Ecto neural progenitor cell (in vitro differentiated cells): ENCODE measurements around the gene SLC15A5.

Experiments
- DNase-seq: peaks from one replicate; pipeline ENCODE4 v3.0.0-alpha.2; 2018; ENCODE audit warnings: low spot score

SLC15A5 gene

GRCh38 chr12:16175840-16176239 is 101.6 kb downstream of the SLC15A5 start:
- no peak for DNase-seq

DNA sequence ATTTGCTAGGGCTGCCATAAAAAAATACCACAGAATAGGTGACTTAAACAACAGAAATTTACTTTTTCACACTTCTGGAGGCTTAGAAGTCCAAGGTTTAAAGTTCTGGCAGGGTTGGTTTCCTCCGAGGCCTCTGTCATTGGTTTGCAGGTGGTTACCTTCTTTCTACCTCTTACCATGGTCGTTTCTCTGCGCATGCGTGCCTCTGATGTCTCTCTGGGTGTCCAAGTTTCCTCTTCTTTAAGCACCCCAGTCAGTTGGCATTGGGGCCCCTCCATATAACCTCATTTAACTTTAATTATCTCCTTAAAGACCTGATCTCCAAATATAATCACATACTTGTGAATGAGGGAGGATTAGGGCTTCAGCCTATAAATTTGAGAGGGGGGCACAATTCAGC is 103.2 kb downstream of the SLC15A5 start:
- DNase-seq: no peak

GRCh38 chr12:16171348-16171747 is 106.1 kb downstream of the SLC15A5 start:
- no peak for DNase-seq

GRCh38 chr12:16168078-16168477 is 109.4 kb downstream of the SLC15A5 start:
- no peak for DNase-seq

- DNase-seq: no peak
Measured at GRCh38 chr12:16166563-16167470, 110.7 kb downstream of the SLC15A5 start.

DNA sequence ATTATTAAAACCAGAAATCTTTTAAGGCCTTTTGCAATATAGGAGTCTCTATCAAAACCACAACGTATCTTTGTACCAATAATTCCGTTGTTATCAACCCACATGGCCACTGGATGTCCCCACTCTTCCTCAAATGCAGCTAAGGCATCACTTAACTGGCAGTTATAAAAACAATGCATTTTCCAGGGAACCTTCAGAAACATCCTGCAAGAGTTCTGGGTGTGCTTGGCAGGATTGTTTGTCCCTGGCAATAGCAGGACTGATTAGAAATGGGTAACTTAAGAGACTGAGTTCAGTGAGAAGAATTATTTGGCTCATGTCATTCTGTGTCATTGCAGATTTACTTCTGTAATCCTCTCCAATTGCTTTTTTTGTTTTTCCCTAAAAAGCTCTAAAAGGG is 112.0 kb downstream of the SLC15A5 start:
- no peak for DNase-seq

DNA sequence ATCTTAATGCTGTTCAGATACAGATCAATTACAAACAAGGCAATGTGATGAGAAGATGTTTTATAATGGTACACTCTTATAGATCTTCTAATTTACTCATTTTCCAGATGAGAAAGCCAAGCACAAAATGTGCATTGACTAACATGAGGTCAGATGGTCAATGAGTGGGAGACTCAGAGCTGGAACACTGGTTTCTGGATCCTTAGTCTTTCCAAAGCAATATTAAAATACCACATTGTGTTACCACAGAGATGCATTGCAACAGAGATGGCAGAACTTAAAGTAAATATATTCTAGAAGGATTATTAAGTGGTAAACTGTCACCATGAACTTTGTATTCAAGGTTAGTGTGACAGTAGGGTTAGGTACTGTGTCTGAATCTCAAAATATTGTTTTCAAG is 113.6 kb downstream of the SLC15A5 start:
- no peak for DNase-seq

DNA sequence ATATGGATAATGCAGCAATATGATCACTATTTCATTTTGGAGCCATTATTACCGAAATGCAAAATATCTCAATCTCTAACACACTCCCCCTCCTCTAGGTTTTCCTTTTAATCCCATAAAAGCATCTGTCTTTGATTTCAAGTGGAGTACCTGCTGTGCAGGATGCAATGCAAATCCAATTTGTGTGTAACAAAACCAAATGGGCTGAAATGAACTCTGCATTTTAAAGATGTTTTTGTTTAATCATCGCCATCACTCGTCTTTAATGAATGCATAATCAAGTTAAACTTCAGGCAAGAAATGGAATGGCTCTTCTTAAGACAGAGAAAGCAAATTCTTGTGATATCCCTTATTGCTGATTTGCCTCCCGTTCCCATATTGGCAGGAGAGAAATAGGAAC is 114.3 kb downstream of the SLC15A5 start:
- DNase-seq: no peak

- no peak for DNase-seq
Measured at GRCh38 chr12:16159571-16159970, 117.9 kb downstream of the SLC15A5 start.

DNA sequence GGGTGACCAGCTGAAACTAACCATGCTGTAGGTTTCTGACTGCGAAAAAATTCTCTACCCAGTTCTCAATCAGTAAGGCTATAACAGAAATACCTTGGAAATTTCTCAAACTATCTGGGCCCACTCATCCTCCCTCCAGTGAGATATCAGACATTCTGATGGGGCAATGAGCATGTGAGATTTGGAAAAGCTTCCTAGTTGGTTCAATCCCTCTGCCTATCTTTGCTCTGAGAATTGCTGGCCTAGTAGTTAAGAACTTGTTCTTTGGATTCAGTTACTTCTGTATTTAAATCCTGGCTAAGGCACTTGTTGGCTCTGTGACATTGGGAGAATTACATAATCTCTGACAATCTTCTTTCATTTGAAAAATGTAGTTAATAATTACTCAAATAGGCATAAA is 119.4 kb downstream of the SLC15A5 start:
- DNase-seq: no peak

DNA sequence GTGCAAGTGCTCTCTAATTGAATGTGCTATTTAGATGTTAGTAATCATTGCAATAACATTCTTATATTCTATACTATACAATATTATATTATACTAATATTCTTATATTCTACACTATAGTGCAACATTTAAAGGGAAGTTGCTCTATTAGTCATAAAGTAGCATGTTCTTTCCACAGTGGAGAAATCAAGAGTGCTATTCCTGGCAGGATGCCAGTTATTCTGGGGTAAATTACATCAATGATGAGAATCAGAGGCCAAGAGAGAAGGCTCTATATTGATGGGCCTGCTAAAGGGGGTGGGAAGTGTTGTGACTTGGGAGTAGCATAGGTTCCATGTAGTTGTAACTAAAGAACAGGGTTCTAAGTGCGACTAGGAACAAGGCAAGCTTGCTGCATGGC is 121.5 kb downstream of the SLC15A5 start:
- no peak for DNase-seq

GRCh38 chr12:16154990-16155389 is 122.5 kb downstream of the SLC15A5 start:
- DNase-seq: no peak

- no peak for DNase-seq
Measured at GRCh38 chr12:16152885-16153673, 124.4 kb downstream of the SLC15A5 start.

DNA sequence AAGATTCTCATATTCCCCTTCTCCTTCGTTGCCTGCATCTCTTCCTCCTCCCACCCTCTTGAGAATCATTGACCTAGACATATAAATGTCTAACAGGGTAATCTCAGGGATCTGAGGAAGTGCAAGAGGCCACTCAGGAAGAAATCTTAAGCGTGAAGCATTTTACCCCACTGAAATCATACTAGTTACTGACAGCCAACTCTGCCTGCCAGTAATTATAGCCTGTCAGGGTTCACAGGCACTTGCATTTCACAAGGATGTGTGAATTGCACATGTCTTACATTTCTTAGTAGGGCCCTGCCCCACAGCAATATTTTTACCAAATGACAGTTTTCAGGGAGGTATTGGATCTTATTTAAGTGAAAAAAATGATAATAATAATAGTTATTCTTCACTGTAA is 127.2 kb downstream of the SLC15A5 start:
- DNase-seq: no peak

DNA sequence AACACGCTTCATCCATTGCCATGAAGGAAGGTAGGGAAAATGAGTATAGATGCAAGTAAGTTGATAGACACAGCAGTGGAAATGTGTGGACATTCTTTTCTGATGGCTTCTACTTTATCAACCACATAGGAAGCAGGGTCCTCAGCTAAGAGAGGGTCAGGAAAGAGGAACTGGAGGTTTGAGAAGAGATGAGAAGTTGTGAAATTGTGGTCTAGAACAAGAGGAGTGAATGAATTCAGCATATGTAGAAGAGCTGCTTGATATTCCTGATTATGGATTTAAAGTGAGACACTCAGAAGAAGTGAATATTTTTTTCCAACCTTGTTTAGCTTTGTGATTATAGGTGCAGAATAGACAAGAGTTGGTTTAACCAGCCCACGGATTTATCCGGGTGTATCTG is 128.5 kb downstream of the SLC15A5 start:
- DNase-seq: no peak
